ENCODE results near the gene MYO15A.
"Not testable (repeated sequence)": the region's sequence is repeated elsewhere in the genome, so short reads cannot be mapped to it uniquely, and the experiment has no call there.

The MYO15A gene

GRCh38 chr17:18185391-18185790 lies 76.8 kb downstream of the MYO15A start:
- no peak for DNase-seq (ENCODE audit: low read depth)

GRCh38 chr17:18185832-18186626 lies 77.5 kb downstream of the MYO15A start:
- no peak for DNase-seq (ENCODE audit: low read depth)

GRCh38 chr17:18186627-18186982 lies 78.0 kb downstream of the MYO15A start:
- DNase-seq (ENCODE audit: low read depth): no peak

- no peak for DNase-seq (ENCODE audit: low read depth)
These were observed 78.7 kb downstream of the MYO15A start for GRCh38 chr17:18187226-18187625.

- DNase-seq (ENCODE audit: low read depth): no peak
These were observed 79.5 kb downstream of the MYO15A start for GRCh38 chr17:18187821-18188761.

- DNase-seq (ENCODE audit: low read depth): no peak
These were observed 82.2 kb downstream of the MYO15A start for GRCh38 chr17:18190628-18191235.

GRCh38 chr17:18191236-18191667 lies 82.7 kb downstream of the MYO15A start:
- no peak for DNase-seq (ENCODE audit: low read depth)

- no peak for DNase-seq (ENCODE audit: low read depth)
These were observed 83.4 kb downstream of the MYO15A start for GRCh38 chr17:18191967-18192366.

GRCh38 chr17:18194394-18194793 lies 85.8 kb downstream of the MYO15A start:
- DNase-seq (ENCODE audit: low read depth): no peak

GRCh38 chr17:18194804-18195203 lies 86.2 kb downstream of the MYO15A start:
- no peak for DNase-seq (ENCODE audit: low read depth)

GRCh38 chr17:18195246-18195645 lies 86.7 kb downstream of the MYO15A start:
- DNase-seq (ENCODE audit: low read depth): no peak

- DNase-seq (ENCODE audit: low read depth): no peak
These were observed 89.1 kb downstream of the MYO15A start for GRCh38 chr17:18197535-18198194.

- no peak for DNase-seq (ENCODE audit: low read depth)
These were observed 90.0 kb downstream of the MYO15A start for GRCh38 chr17:18198530-18198929.

- no peak for DNase-seq (ENCODE audit: low read depth)
These were observed 92.6 kb downstream of the MYO15A start for GRCh38 chr17:18201108-18201507.

GRCh38 chr17:18203308-18203707 lies 94.8 kb downstream of the MYO15A start:
- no peak for DNase-seq (ENCODE audit: low read depth)

GRCh38 chr17:18205861-18206260 lies 97.3 kb downstream of the MYO15A start:
- DNase-seq (ENCODE audit: low read depth): no peak

- DNase-seq (ENCODE audit: low read depth): no peak
These were observed 98.4 kb downstream of the MYO15A start for GRCh38 chr17:18206962-18207361.

GRCh38 chr17:18208092-18208491 lies 99.5 kb downstream of the MYO15A start:
- DNase-seq (ENCODE audit: low read depth): no peak

- no peak for DNase-seq (ENCODE audit: low read depth)
These were observed 105.2 kb downstream of the MYO15A start for GRCh38 chr17:18213666-18214270.

- DNase-seq (ENCODE audit: low read depth): not testable (repeated sequence)
These were observed 108.3 kb downstream of the MYO15A start for GRCh38 chr17:18216906-18217305.

- peak; percentile 47 for DNase-seq (ENCODE audit: low read depth)
These were observed 109.0 kb downstream of the MYO15A start for GRCh38 chr17:18217412-18218015.
